ENCODE data around the gene FH.

The FH gene

GRCh38 chr1:241520080-241520465 is 518 bp upstream of the FH start:
- no peak for DNase-seq

GRCh38 chr1:241518476-241519307 is 863 bp downstream of the FH start:
- no peak for DNase-seq

- no peak for DNase-seq
Observed at GRCh38 chr1:241513378-241513777, 6.2 kb downstream of the FH start.

- DNase-seq = no peak
Observed at GRCh38 chr1:241507189-241507863, 12.2 kb downstream of the FH start.

- DNase-seq = no peak
Observed at GRCh38 chr1:241503444-241503843, 16.1 kb downstream of the FH start.

- no peak for DNase-seq
Observed at GRCh38 chr1:241499910-241500309, 19.6 kb downstream of the FH start.

- no peak for DNase-seq
Observed at GRCh38 chr1:241495741-241496140, 23.8 kb downstream of the FH start.

GRCh38 chr1:241488739-241489138 is 30.8 kb downstream of the FH start:
- no peak for DNase-seq

GRCh38 chr1:241485554-241485992 is 34.0 kb downstream of the FH start:
- no peak for DNase-seq

GRCh38 chr1:241485145-241485544 is 34.4 kb downstream of the FH start:
- DNase-seq = no peak

GRCh38 chr1:241482761-241483250 is 36.7 kb downstream of the FH start:
- DNase-seq = no peak

- no peak for DNase-seq
Observed at GRCh38 chr1:241479294-241479693, 40.3 kb downstream of the FH start.

GRCh38 chr1:241475671-241476070 is 43.9 kb downstream of the FH start:
- DNase-seq = no peak

- DNase-seq = no peak
Observed at GRCh38 chr1:241473026-241473425, 46.5 kb downstream of the FH start.

- DNase-seq = no peak
Observed at GRCh38 chr1:241470908-241471590, 48.5 kb downstream of the FH start.

- no peak for DNase-seq
Observed at GRCh38 chr1:241470361-241470760, 49.2 kb downstream of the FH start.

- DNase-seq = no peak
Observed at GRCh38 chr1:241465673-241466072, 53.9 kb downstream of the FH start.

GRCh38 chr1:241464985-241465384 is 54.6 kb downstream of the FH start:
- no peak for DNase-seq

GRCh38 chr1:241462391-241462790 is 57.2 kb downstream of the FH start:
- DNase-seq = no peak

GRCh38 chr1:241460098-241460873 is 59.3 kb downstream of the FH start:
- DNase-seq = no peak

- DNase-seq = no peak
Observed at GRCh38 chr1:241459186-241459802, 60.3 kb downstream of the FH start.

GRCh38 chr1:241457421-241457820 is 62.1 kb downstream of the FH start:
- no peak for DNase-seq
